Left forelimb (tissue), 1 donor: ENCODE results near the gene TNRC18.
A peak's percentile ranks its signal among the peaks of the same experiment; 100 is the strongest.
"Not testable (repeated sequence)": the region's sequence is repeated elsewhere in the genome, so short reads cannot be mapped to it uniquely, and the experiment has no call there.

Source experiments
- DNase-seq: peaks from one replicate; pipeline ENCODE4 v3.0.0-alpha.2; 2018; ENCODE audit warnings: low spot score

Gene TNRC18

GRCh38 chr7:5423306-5423975, at the start of gene TNRC18:
Gene TNRC18, minus strand, starts transcription at chr7:5423834. Its CDS starts 2,588 bp downstream, at chr7:5421246.
- DNase-seq: peak; percentile 85

- DNase-seq: no peak
These were observed 49.0 kb upstream of the TNRC18 start for GRCh38 chr7:5472432-5473315.

- not testable (repeated sequence) for DNase-seq
These were observed 48.0 kb upstream of the TNRC18 start for GRCh38 chr7:5471623-5472022.

- no peak for DNase-seq
These were observed 47.2 kb upstream of the TNRC18 start for GRCh38 chr7:5470816-5471215.

- DNase-seq: no peak
These were observed 46.5 kb upstream of the TNRC18 start for GRCh38 chr7:5470167-5470532.

- no peak for DNase-seq
These were observed 45.9 kb upstream of the TNRC18 start for GRCh38 chr7:5469375-5470166.

GRCh38 chr7:5467645-5468044, 44.0 kb upstream of the TNRC18 start:
- no peak for DNase-seq

- DNase-seq: no peak
These were observed 42.9 kb upstream of the TNRC18 start for GRCh38 chr7:5466551-5466950.

GRCh38 chr7:5463031-5463430, 39.4 kb upstream of the TNRC18 start:
- no peak for DNase-seq

- no peak for DNase-seq
These were observed 38.6 kb upstream of the TNRC18 start for GRCh38 chr7:5462216-5462615.

- no peak for DNase-seq
These were observed 35.4 kb upstream of the TNRC18 start for GRCh38 chr7:5458921-5459480.

GRCh38 chr7:5457245-5457735, 33.7 kb upstream of the TNRC18 start:
- DNase-seq: no peak

- DNase-seq: no peak
These were observed 32.8 kb upstream of the TNRC18 start for GRCh38 chr7:5456409-5456808.

GRCh38 chr7:5455581-5456219, 32.1 kb upstream of the TNRC18 start:
- DNase-seq: no peak

GRCh38 chr7:5455175-5455574, 31.5 kb upstream of the TNRC18 start:
- DNase-seq: no peak

- DNase-seq: no peak
These were observed 30.9 kb upstream of the TNRC18 start for GRCh38 chr7:5454485-5454884.

- DNase-seq: no peak
These were observed 30.0 kb upstream of the TNRC18 start for GRCh38 chr7:5453566-5454075.

GRCh38 chr7:5452937-5453540, 29.4 kb upstream of the TNRC18 start:
- DNase-seq: no peak

- no peak for DNase-seq
These were observed 28.9 kb upstream of the TNRC18 start for GRCh38 chr7:5452470-5452899.

GRCh38 chr7:5451391-5451790, 27.8 kb upstream of the TNRC18 start:
- DNase-seq: no peak
